Right hindlimb (tissue), 1 donor: ENCODE measurements around the gene THAP3.
"Not testable (repeated sequence)": the region's sequence is repeated elsewhere in the genome, so short reads cannot be mapped to it uniquely, and the experiment has no call there.

ENCODE experiments used
- DNase-seq: peaks from one replicate; pipeline ENCODE4 v3.0.0-alpha.2; 2018

Gene THAP3

DNA sequence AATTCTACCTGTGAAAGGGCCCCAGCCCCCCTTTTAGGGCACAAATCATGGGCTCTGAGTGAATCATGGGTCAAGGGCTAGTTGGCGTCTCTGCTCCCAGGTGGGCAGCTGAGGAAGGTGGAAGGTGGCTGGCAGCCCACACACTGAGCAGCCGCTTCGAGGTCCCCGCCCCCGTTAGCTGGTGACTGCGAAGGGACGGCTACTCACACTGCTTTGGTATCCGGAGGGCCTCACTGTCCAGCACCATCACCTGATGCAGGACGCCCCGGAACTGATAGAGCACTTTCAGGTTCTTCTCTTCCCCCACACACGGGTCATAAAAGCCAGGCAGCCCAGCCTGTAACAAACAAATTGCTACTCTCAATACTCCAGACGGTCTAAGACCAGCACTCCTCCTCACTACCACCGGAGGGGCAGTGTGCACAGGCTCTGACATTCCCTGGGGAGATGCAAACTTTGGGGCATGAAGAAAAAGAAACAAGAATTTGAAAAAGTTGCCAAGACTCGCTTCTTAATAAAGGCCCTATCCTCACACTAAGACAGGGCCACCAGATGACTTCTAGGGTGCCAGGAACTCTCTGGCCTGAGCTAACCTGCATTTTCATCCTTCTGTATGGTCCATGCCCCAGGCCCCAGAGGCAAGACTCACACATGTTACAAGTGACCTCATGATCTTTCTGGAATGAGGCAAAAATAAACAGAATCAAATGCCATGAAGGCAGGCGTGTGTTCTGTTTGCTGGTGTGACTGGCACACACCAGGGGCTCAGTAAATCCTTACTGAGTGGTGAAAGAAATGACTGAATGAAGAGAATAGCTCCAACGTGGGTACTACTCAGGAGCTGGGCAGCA lies 11.5 kb downstream of the THAP3 start:
- no peak for DNase-seq

DNA sequence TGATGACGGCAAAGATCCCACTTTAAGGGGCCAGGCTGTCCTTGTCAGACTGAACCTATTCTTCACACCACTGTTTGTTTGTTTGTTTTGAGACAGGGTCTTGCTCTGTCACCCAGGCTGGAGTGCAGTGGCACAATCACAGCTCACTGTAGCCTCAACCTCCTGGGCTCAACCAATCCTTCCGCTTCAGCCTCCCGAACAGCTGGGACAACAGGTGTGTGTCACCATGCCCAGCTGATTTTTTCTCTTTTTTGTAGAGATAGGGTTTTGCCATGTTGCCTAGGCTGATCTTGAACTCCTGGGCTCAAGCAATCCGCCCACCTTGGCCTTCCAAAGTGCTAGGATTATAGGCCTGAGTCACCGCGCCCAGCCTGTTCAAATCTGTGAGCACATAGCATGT lies 12.1 kb downstream of the THAP3 start:
- DNase-seq = not testable (repeated sequence)

DNA sequence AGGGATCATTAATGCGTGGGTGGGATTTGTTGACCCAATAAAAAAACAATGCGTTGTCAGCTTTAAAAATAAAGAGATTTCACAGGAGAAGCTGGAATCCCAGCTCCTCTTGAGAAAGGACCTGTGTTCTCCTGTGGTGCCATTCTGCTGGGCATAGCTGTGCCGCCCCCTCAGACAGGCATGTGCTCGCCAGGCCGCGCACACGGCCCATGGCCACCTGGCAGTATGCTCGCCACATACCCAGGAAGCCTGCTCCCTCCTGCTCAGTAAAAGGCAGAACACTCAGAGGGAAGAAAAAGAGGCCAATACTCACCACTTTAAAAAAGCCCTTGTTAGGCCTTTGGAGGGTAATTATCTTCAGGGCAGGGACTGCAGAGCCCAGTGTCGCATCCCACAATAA lies 13.1 kb downstream of the THAP3 start:
- no peak for DNase-seq

DNA sequence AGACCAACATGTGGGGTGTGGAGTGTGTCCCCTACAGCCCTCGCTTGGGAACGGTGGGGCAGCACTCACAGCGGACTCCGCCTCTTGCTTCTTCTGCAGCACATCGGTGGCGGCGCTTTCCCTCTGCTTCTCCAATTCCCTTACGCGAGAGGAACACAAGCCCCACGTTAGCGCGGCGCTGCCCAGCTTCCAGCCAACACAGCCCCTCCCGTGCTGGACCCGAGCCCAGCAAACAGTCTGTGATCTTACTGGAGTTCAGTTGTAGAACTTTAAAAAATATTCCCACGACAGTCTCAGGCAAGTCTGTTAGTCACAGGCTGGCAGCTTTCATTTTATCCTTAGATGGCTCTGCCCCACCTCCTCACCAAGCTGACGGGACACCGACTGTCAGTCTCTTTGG lies 13.6 kb downstream of the THAP3 start:
- peak; percentile 90 for DNase-seq

DNA sequence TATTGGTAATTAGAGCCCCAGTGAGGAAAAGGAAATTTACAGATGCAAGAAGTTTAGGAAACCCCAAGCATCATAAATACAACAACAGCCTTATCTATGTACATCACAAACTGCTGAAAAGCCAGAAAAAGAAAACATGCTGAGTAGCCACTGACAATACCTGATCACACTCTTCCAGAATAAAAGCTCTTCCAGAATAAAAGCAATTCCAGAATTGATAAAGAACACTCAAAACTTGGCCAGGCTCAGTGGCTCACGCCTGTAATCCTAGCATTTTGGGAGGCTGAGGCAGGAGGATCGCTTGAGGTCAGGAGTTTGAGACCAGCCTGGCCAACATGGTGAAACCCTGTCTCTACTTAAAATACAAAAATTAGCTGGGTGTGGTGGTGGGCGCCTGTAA lies 16.2 kb downstream of the THAP3 start:
- not testable (repeated sequence) for DNase-seq

DNA sequence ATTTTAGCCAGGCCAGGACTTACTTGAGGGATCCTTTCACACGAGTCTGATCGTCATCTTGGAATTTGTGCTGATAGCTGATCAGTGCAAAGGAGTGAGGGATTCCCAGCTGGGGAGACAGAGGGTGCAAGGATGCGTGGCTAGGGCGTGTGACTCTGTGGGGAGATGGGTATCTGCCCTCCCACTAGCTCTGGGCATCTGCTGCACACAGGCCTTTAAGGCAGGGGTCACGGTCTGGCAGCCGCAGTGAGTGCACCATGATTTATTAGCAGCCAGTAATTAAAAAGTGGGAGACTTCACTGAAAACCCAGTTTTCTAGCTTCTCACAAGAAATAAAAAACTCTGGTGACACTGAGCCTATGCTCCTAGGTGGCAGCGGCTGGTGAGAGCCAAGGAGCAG lies 20.4 kb downstream of the THAP3 start:
- DNase-seq = no peak

DNA sequence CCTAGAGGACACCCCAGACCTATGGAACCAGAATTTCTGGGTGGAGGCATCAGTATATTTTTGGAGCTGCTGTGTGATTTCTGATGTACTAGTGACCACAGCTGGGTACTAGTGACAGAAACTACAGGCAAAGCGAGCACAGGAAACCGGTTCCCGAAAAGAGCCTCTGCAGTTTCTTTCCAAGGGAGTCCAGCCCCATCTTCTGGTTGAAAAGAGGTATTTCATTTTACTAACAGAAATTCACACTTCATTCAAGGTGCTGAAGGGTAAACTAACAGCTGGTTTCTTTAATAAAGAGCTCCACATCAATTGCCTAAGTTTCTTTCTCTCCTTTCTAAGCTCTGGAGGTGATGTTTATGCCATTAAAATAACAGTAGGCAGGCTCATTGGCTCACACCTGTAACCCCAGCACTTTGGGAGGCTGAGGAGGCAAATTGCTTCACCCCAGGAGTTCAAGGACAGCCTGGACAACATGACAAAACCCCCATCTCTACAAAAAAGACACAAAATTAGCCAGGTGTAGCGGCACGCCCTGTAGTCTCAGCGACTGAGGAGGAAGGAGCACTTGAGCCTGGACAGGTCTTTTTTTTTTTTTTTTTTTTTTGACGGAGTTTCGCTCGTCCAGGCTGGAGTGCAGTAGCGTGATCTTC lies 22.0 kb downstream of the THAP3 start:
- DNase-seq = peak; percentile 44

DNA sequence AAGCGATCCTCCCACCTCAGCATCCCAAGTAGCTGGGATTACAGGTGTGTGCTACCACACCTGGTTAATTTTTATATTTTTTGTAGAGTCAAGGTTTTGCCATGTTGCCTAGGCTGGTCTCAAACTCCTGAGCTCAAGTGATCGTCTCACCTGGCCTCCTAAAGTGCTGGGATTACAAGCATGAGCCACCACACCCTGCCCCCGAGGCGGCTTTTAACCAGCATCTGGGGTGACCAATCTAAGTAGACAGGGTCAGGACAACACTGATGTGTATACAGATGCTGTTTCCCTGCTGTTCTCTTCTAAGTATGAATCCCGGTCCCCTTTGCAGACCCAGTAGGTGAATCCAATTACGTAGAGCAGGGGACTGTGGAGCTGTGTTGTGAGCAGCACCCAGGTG lies 23.9 kb downstream of the THAP3 start:
- no peak for DNase-seq

DNA sequence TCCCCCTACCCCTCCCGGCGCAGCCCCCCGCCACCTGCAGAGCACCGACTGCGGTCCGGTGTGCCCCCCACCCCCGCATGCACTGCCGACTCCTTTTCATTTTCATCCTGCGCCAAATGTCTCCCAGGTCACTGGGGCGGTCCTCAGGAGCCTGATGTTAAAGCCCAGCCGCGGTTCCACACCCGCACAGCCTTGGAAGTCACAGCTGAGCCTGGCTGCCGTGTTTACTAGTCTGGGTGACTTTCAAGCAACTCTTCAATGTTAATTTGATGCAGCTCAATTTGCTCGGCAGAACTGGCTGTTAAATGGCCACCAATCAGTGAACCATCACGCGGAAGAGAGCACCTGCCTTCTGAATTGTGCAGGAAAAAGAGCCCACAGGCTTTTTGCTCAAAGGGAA lies 27.2 kb downstream of the THAP3 start:
- DNase-seq = no peak

DNA sequence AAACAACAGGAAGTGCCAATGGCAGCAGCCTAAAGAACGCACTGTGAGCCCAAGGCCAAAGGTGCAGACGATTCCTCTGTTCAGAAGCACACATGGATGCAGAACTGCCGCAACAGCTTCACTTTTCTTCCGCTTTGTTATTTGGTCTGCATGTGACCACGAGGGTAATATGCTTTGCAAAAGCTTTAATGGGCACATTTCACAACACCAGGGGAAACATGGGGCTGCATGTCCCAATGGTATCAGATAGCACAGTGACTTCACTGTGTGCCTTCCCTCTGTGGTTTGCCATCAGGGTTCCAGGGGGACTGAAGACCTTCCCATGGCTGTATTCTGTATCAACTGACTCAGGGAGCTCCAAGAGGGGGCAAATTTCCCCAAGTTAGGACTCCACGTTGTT lies 28.3 kb downstream of the THAP3 start:
- no peak for DNase-seq

DNA sequence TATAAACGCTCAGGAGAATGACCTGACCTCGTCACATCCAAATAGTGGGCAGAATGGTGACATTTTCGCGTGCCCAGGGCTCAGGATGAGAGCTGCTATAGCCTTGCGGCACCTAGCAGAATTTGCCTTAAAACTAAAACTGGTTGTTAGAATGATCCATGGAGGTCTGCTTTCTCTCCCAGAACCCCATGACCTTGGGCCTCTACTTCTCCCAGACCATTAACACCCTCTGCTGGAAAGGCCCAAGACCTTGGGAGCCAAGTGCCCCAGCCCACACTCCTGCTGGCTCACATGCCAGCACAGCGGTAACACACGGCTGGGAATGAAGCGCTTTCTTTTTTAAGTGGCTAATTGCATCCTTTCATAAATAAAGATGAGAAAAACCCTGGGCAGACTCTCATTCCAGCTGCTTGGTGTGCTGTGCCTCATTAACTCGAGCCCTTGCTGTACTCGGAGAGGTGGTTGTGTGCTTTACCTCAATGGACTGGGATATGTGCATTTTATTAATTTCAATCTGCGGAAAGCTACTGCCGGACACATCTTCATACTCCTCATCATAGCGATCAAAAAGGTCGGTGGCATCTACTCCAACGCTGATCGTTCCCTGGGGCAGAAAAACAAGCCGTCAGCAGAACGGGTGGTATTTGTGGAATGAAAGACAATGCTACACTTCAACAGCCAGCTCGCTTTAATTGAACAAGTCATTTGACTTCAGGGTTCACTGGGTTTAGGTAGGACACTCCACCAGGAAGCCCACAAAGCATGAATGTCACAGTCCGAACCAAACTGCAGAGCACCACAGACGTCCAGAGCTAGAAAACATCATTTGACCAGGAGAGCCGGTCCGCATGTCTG lies 29.0 kb downstream of the THAP3 start:
- DNase-seq = no peak

DNA sequence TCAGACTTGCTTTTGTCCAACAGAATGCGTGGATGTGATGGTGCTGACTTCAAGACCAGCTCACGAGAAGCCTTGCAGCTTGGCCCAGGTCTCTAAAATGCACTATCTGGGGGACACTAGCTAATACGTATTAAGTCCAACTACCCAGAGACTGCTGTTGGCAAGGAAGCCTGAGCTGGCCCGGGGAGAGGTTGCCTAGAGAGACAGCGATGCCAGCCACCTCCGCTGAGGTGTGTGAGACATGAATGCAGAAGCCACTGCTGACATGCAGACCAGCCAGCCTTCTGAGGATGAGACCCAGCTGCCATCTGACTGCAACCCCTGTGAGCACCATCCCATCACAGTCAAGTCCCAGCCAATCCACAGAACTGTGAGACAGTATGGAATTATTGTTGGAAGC lies 32.5 kb downstream of the THAP3 start:
- no peak for DNase-seq

DNA sequence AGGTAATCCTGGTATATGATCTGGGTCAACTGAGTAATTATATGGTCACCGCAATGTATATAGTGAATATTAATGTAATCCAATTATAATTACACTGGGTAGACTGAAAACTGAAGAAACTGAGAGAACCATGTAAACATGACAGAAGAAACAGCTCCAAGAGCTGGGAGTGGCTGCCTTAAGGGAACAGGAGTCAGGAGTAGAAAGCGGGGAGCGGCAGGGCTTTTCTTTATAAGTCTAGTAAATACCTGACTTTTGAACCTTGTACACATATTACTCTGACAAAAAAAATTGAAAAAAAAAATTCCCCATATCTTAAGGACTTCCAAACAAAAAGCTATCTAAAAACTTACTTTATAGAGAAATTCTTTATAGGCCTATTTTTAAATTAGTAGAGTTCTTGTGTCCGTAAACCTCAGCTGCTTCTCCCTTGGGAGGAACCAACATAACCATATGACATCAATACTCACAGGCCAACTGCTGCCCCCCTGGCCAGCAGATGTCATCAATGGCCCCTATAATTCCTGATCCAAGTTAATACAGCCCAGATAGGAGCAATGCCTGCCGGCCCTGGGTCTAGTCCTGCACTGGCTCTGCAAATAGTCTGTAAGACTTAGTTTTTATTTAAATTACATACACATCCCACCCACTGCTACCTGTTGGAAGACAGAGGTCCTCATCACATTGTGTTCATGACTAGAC lies 33.8 kb downstream of the THAP3 start:
- DNase-seq = no peak

DNA sequence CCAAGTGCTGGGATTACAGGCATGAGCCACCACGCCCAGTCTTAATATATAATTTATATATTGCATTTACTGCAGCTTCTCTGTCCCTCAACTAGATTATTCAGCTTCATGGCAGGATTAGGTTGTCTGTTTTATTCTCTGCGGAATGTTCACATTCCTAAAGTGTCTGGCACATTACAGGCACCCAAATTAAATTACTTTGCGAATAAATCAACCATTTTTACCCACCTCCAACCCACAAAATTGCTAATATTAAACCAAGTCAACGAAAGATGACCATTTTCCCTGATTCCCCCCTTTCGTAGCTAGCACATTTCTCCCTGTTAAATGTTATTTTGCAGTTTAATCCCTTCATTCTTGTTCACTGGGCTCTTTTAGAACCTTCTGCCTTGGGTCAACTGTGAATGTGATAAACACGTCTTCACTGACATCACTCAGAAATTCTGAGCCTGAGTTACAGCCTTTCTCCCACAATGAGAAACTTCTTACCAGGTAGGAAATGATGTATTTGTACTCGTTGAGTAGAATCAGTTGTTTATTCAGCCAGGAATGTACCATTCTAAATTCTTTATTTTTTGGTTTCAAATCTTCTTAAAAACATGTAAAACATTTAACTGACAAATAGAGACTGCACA lies 35.9 kb downstream of the THAP3 start:
- no peak for DNase-seq

DNA sequence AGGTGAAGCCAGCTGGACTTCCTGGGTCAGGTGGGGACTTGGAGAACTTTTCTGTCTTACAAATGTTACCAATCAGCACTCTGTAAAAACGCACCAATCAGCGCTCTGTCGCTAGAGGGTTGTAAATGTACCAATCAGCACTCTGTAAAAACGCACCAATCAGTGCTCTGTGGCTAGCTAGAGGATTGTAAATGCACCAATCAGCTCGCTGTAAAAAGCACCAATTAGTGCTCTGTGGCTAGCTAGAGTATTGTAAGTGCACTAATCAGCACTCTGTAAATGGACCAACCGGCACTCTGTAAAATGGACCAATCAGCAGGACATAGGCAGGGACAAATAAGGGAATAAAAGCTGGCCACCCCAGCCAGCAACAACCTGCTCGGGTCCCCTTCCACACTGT lies 37.8 kb downstream of the THAP3 start:
- DNase-seq = not testable (repeated sequence)

DNA sequence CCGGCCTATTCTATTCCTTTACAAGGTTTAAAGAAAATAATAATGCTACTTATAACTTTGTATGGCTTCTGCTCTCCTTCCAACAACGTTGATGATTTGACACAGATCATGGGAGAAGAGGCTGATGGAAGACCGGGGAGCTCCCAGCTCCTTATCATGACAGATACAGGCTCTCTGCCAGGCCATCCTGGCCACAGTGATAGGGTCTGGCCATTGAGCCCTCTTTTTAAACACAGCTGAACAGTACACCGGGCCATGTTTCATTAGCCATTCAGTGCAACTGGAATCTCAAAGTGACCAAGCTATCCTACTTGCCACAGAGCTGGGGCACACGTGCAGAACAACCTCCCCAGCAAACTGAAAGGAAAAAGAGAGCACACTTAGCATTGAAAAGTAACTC lies 42.0 kb downstream of the THAP3 start:
- no peak for DNase-seq

DNA sequence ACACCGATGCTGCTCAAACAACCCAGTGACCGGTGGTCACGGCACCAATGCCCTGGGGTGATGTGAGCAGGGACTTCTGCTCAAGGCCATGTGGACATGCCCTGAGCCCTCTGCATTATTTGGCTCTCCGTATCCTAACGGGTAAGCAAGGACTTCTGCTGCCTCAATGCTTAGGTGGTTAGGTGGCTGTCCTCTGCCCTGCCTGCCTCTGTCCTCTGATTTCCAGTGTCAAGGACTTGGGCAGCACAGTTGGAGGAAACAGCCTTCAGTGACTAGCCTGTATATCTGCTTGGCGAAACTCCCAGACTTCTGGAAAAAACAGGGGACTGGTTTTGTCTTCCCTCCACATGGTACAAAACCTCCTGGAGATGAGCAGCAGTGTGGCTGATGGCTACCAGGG lies 42.5 kb downstream of the THAP3 start:
- DNase-seq = no peak

DNA sequence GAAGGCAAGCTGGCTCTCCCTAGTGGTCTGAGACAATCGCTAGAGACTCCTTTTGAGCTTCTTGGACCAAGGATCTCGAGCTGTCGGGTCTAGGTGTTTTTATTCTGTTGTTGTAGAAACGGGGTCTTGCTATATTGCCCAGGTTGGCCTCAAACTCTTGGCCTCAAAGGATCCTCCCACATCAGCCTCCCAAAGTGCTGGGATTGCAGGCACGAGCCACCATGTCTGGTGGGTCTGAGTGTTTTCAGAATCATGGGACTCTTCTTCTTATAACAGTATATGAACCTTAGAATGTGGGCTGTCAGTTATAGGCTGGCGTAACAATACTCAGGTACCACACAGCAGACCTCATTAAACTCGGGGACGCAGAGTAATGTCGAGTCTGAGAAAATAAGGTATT lies 43.8 kb downstream of the THAP3 start:
- no peak for DNase-seq

DNA sequence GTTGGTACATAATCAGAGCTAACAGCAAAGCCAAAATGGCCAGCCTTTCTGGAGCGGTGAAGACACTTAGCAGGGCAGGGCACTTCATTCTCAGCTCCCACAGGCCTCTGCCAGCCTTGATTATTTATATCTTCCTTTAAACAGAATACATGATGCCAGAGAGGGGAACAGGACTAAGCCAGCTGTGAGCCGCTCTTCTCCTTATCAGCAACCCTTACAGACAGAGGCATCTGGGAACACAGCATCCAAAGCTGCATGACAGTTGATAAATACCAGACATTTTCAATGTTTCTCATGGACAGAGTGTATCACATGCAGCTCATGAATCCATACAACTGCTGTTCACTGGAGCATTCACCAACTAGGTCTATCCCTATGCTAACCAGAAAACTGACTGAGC lies 47.9 kb downstream of the THAP3 start:
- no peak for DNase-seq

DNA sequence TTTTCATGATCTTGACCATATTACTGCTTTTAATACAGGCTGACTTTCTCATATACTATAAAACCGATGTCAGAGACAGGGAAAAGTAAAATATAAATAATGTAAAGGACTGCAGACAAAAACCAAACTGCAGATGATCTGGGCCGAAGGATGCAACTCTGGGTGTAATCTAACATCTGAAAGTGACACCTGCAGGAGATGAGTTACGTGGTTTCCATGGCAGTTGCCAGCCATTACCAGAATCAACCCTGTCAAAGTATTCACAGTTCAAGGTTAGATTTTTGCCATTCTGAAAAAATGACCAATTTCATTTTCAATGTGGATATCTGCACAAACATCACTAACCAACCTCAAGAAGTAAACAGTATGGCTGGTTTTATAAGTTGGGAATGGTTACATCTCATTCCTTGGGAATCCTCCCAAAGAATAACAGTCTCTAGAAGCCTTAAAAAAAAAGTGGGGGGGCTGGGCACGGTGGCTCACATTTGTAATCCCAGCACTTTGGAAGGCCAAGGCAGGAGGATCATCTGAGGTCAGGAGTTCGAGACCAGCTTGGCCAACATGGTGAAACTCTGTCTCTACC lies 49.2 kb downstream of the THAP3 start:
- DNase-seq = no peak

DNA sequence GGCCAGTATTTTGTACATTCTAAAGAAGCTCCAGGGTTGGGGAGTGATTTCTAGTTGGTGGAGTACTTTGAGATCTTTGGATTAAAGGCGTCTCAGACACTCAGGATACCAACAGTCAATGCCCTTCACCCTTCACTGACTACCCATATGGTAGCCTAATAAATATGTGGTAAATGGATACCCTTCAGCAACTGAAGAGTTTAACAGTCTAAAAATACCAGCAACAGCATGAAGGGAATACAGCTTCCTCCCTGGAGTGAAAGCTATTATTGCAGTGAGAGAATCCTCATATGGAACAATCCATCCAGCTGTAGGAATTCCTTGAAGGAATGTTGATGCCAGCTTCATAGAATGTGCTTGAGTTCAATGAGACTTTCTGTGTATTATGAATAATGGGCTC lies 50.1 kb downstream of the THAP3 start:
- no peak for DNase-seq

DNA sequence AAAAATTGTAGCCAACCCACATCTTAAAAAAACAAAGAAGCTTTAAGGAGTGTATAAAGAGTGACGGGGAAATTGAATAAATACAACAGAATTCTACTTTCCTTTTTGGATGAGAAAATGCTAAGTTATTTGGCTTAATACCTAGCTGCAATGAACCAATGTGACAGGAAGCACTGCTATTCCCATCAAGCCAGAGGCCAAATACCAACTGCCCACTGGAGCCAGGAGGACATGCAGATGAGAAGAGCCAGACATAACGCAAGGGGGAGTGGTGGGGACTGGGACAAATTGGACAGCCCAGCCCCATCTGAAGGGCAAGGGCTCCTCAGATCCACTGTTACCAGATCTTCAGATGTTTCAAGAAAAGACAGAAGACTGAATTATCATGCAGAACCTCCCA lies 51.3 kb downstream of the THAP3 start:
- DNase-seq = no peak
